ENCODE results near the gene ILKAP.
A peak's percentile ranks its signal among the peaks of the same experiment; 100 is the strongest.

Gene ILKAP

GRCh38 chr2:238160206-238161129 lies 43.0 kb downstream of the ILKAP start:
- no peak for DNase-seq (ENCODE audit: extremely low read depth, low read depth)
- H3K4me3 ChIP-seq (replicated peaks; ENCODE audit: low read depth, low read length), result no peak overlapping the region
- TF ChIP-seq CTCF (IDR thresholded peaks at IDR 0.05; ENCODE audit: low read depth, low read length, missing control alignments), result peak; percentile 19

- H3K4me3 ChIP-seq (replicated peaks; ENCODE audit: low read depth, low read length), result peak overlapping the region; percentile 35; the same call in 1 of the 2 replicates
- no peak for TF ChIP-seq CTCF (IDR thresholded peaks at IDR 0.05; ENCODE audit: low read depth, low read length, missing control alignments)
Measured at GRCh38 chr2:238159661-238160205, 43.8 kb downstream of the ILKAP start.

GRCh38 chr2:238159071-238159539 lies 44.4 kb downstream of the ILKAP start:
- no peak for DNase-seq (ENCODE audit: extremely low read depth, low read depth)
- TF ChIP-seq CTCF (IDR thresholded peaks at IDR 0.05; ENCODE audit: low read depth, low read length, missing control alignments), result no peak
- H3K4me3 ChIP-seq (replicated peaks; ENCODE audit: low read depth, low read length), result peak overlapping the region; percentile 35

More at GRCh38 chr2:238159661-238160205, 43.8 kb downstream of the ILKAP start:
- no peak for DNase-seq (ENCODE audit: extremely low read depth, low read depth)

GRCh38 chr2:238158509-238159070 lies 44.9 kb downstream of the ILKAP start, which contains the start of gene ERFE:
TSS of gene ERFE (plus strand) at chr2:238158970. CDS start at chr2:238159008, 38 bp downstream.
- DNase-seq (ENCODE audit: extremely low read depth, low read depth), result no peak
- H3K4me3 ChIP-seq (replicated peaks; ENCODE audit: low read depth, low read length), result peak within 1 kb of the TSS; percentile 35
- TF ChIP-seq CTCF (IDR thresholded peaks at IDR 0.05; ENCODE audit: low read depth, low read length, missing control alignments), result peak; percentile 21

- DNase-seq (ENCODE audit: extremely low read depth, low read depth), result no peak
- H3K4me3 ChIP-seq (replicated peaks; ENCODE audit: low read depth, low read length), result no peak overlapping the region
- no peak for TF ChIP-seq CTCF (IDR thresholded peaks at IDR 0.05; ENCODE audit: low read depth, low read length, missing control alignments)
Measured at GRCh38 chr2:238158018-238158508, 45.4 kb downstream of the ILKAP start.

GRCh38 chr2:238157506-238158017 lies 45.9 kb downstream of the ILKAP start:
- DNase-seq (ENCODE audit: extremely low read depth, low read depth), result no peak
- H3K4me3 ChIP-seq (replicated peaks; ENCODE audit: low read depth, low read length), result no peak overlapping the region
- TF ChIP-seq CTCF (IDR thresholded peaks at IDR 0.05; ENCODE audit: low read depth, low read length, missing control alignments), result no peak

Measured in HFF-Myc (cell line).